A549 (cell line): ENCODE measurements around the gene PPRC1. TPM values are rescaled to one million over a fixed set of nuclear protein-coding genes. Genes with fewer than 3 reads are reported as not detected.

ENCODE experiments used
- ATAC-seq, 2 experiments: fragments of 200-7000 bp in 1 of 2; fragments of >200 bp in 1 of 2; cut with Nextera tagmentation in 1 of 2; cut with Tn5 transposase in 1 of 2; 3 replicates each; pipeline versions ENCODE4 v1.8.0 to v1.9.1; 2018 to 2020; ENCODE audit warnings: mild to moderate bottlenecking in 1 of 2, moderate library complexity in 1 of 2
- CTCF ChIA-PET: fragments of 300-600 bp; sonication (Branson Sonifier 250); formaldehyde crosslinking; extraction: SDS; loops from one replicate; lab custom pipeline; 2021; ENCODE audit warnings: antibody characterized with exemption, inconsistent platforms; lab: Yijun Ruan, JAX
- POLR2A ChIA-PET: fragments of 350-600 bp; formaldehyde crosslinking; extraction: SDS; loops from one replicate; lab custom pipeline; 2021; ENCODE audit warnings: antibody characterized with exemption, inconsistent platforms; lab: Yijun Ruan, JAX
- DNase-seq, 2 experiments: peaks; one replicate each; pipeline versions ENCODE4 v3.0.0 to v3.0.0-alpha.2; 2011 to 2016; ENCODE audit warnings: low read depth in 1 of 2, low spot score in 1 of 2
- FAIRE-seq: peaks from 2 replicates; lab custom pipeline; 2011; peaks lifted over from hg19 to GRCh38; lab: Jason Lieb, UNC
- H3K27ac ChIP-seq, 2 experiments: fragments of >200 bp; sonication (Bioruptor Twin); formaldehyde crosslinking; 3 replicates each; pipeline ENCODE4 v1.5.1; 2016 to 2017
- H3K4me1 ChIP-seq: fragments of >200 bp; sonication (Bioruptor Twin); formaldehyde crosslinking; 3 replicates; pipeline ENCODE4 v1.6.1; 2016
- H3K4me2 ChIP-seq: fragments of >200 bp; sonication (Bioruptor Twin); formaldehyde crosslinking; 3 replicates; pipeline ENCODE4 v1.6.1; 2016
- H3K4me3 ChIP-seq: fragments of >200 bp; sonication (Bioruptor Twin); formaldehyde crosslinking; 3 replicates; pipeline ENCODE4 v1.5.1; 2016
- H3K9me3 ChIP-seq: fragments of >200 bp; sonication (Bioruptor Twin); formaldehyde crosslinking; 3 replicates; pipeline ENCODE4 v1.6.1; 2016
- CBX2 ChIP-seq: fragments of 200-600 bp; sonication (generic); IDR thresholded peaks from 2 replicates; pipeline ENCODE4 v1.6.1; 2016; ENCODE audit warnings: low read depth, mild to moderate bottlenecking, borderline replicate concordance
- EHF ChIP-seq: fragments of 250-450 bp; sonication (Bioruptor Pico); IDR thresholded peaks from 2 replicates; pipeline ENCODE4 v1.5.0; 2020; ENCODE audit warnings: mild to moderate bottlenecking
- EHMT2 ChIP-seq: fragments of 200-600 bp; sonication (generic); IDR thresholded peaks from 2 replicates; pipeline ENCODE4 v1.6.1; 2016; ENCODE audit warnings: antibody characterized with exemption, low read depth, mild to moderate bottlenecking, moderate library complexity
- EP300 ChIP-seq, 2 experiments: fragments of >200 bp; sonication (Bioruptor Twin); formaldehyde crosslinking; IDR thresholded peaks; 2 replicates in 1 of 2; 3 replicates in 1 of 2; pipeline ENCODE4 v1.6.1; 2016 to 2017
- FOSL2 ChIP-seq, 2 experiments: fragments of 450-650 bp in 1 of 2; fragments of >200 bp in 1 of 2; sonication (Bioruptor Twin) in 1 of 2; formaldehyde crosslinking; IDR thresholded peaks; 2 replicates each; pipeline versions ENCODE4 v1.5.0 to v1.6.1; 2016 to 2020; ENCODE audit warnings: mild to moderate bottlenecking in 1 of 2, moderate library complexity in 1 of 2
- FOXS1 ChIP-seq: fragments of 250-450 bp; sonication (Bioruptor Pico); IDR thresholded peaks from 2 replicates; pipeline ENCODE4 v1.5.0; 2020; ENCODE audit warnings: mild to moderate bottlenecking, moderate library complexity
- HOXA7 ChIP-seq: fragments of 250-450 bp; sonication (Bioruptor Pico); IDR thresholded peaks from 2 replicates; pipeline ENCODE4 v1.5.0; 2020; ENCODE audit warnings: mild to moderate bottlenecking, moderate library complexity
- JUN ChIP-seq, 2 experiments: fragments of >200 bp; sonication (Bioruptor Twin); formaldehyde crosslinking; IDR thresholded peaks; 2 replicates in 1 of 2; 3 replicates in 1 of 2; pipeline ENCODE4 v1.6.1; 2016 to 2017
- JUNB ChIP-seq: fragments of >200 bp; sonication (Bioruptor Twin); formaldehyde crosslinking; IDR thresholded peaks from 2 replicates; pipeline ENCODE4 v1.6.1; 2016
- KDM1A ChIP-seq: fragments of 200-600 bp; sonication (generic); IDR thresholded peaks from 2 replicates; pipeline ENCODE4 v1.6.1; 2016; ENCODE audit warnings: low read depth, mild to moderate bottlenecking
- KDM5A ChIP-seq: fragments of 200-600 bp; sonication (generic); IDR thresholded peaks from 2 replicates; pipeline ENCODE4 v1.6.1; 2016; ENCODE audit warnings: antibody characterized with exemption, mild to moderate bottlenecking
- MAX ChIP-seq: IDR thresholded peaks from 2 replicates; pipeline ENCODE4 v1.6.1; 2012
- MYC ChIP-seq: IDR thresholded peaks from 2 replicates; pipeline ENCODE4 v1.6.1; 2012; ENCODE audit warnings: mild to moderate bottlenecking, inconsistent platforms, low read length, improper control_type of control experiment, borderline replicate concordance
- RARB ChIP-seq: fragments of 250-450 bp; sonication (Bioruptor Pico); IDR thresholded peaks from 2 replicates; pipeline ENCODE4 v1.8.0; 2021; ENCODE audit warnings: mild to moderate bottlenecking, moderate library complexity
- SMC3 ChIP-seq: fragments of >200 bp; sonication (Bioruptor Twin); formaldehyde crosslinking; IDR thresholded peaks from 3 replicates; pipeline ENCODE4 v1.6.1; 2018; ENCODE audit warnings: inconsistent platforms
- SREBF2 ChIP-seq: fragments of 450-650 bp; IDR thresholded peaks from 2 replicates; pipeline ENCODE4 v1.6.1; 2014; ENCODE audit warnings: mild to moderate bottlenecking, moderate library complexity
- ZNF302 ChIP-seq: fragments of 250-450 bp; sonication (Bioruptor Pico); IDR thresholded peaks from 2 replicates; pipeline ENCODE4 v1.9.0; 2021; ENCODE audit warnings: inconsistent platforms, mild to moderate bottlenecking, moderate library complexity
- WGBS: methylation state at CpG from one replicate; pipeline ENCODE4 v1.1.6; 2017; ENCODE audit errors: missing lambda C conversion rate; 5-methylcytosine and 5-hydroxymethylcytosine counted together
- polyA plus RNA-seq, 4 experiments: library from polyadenylated mRNA; depleted of rRNA in 3 of 4; stranded (reverse); fragments of >200 nt; fragmentation: RNase III in 1 of 4; extraction: RNeasy Plus Mini Kit Qiagen cat#74134 plus additional on column Dnase treatment in 1 of 4; gene quantifications; 2 replicates in 3 of 4; 3 replicates in 1 of 4; pipeline ENCODE4 v1.2.3, GENCODE V29; 2011 to 2017
- TF ChIP-seq, protein P1 (sequence below): fragments of 200-600 bp; sonication (generic); IDR thresholded peaks from 2 replicates; pipeline ENCODE4 v1.6.1; 2016; ENCODE audit warnings: antibody characterized with exemption, mild to moderate bottlenecking, moderate library complexity
- TF ChIP-seq, protein P2 (sequence below): fragments of 250-450 bp; sonication (Bioruptor Pico); IDR thresholded peaks from 2 replicates; pipeline ENCODE4 v1.5.0; 2020; ENCODE audit warnings: low read depth, mild to moderate bottlenecking, moderate library complexity

Gene PPRC1
- polyA plus RNA-seq, 2 of the 4 experiments (the other 2 are of a cell fraction): 27.0 to 44.1 TPM

DNA sequence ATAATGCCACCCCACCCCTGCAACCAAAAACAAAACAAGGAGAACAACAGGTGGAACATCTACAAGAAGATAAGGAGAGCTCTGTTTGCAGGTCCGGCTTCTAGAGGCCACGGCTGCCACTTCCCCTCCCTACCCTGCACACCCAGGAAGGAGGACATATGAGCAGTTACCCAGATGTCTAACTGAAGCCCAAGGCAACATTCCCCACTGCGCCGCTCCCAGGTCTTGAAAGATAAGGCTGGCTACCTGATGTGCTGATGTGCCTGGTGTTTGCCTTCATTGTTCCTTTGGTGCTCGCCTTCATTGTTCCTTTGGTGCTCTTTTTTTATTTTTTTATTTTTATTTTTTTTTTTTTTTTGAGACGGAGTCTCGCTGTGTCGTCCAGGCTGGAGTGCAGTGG, 46.6 kb upstream of the PPRC1 start:
- no peak for TF ChIP-seq SMC3
- no peak overlapping the region for H3K4me2 ChIP-seq
- FAIRE-seq: no peak
- ChIA-PET CTCF (interaction anchor here (0.6 to 3.2 kb wide), 4 partner anchors 14 to 60 kb away, joined by 3 to 11 read pairs (median 3); no protein-coding TSS in a partner anchor), POLR2A (no interaction called here)
- WGBS: 90% methylated on average over 8 of the region's 8 CpGs
- H3K9me3 ChIP-seq: no peaks in the 10 kb centered on the region
- ATAC-seq: no peak
- no peak overlapping the region for H3K4me3 ChIP-seq
- H3K4me1 ChIP-seq: no peaks in the 10 kb centered on the region
- DNase-seq: no peak
- H3K27ac ChIP-seq: no peak overlapping the region

DNA sequence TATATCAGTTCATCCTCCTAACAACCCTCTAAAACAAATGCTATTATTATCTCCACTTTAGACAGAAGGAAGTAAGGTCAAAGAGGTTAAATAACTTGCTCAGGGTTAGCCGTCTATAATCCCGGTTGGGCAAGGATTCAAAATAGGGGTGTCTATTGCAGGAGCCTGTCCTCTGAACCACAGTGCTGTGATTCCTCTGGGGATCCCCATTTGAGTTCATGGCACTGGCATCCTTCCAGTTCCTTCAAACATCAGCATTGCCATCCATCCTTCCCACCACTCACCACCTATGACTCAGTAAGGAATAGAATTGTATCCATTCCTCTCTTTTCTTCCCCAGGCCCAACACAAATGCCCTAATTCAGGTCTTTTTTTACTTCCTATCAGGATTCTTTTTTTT, 42.1 kb upstream of the PPRC1 start:
- ChIA-PET POLR2A (no interaction called here), CTCF (no interaction called here)
- Histone ChIP-seq H3K4me2 (no peak overlapping the region), H3K9me3 (no peaks in the 10 kb centered on the region), H3K27ac (no peak overlapping the region), H3K4me3 (no peak overlapping the region), H3K4me1 (no peaks in the 10 kb centered on the region)
- TF ChIP-seq EP300 (IDR thresholded peaks at IDR 0.05): no peak
- TF ChIP-seq RARB (CRISPR knock-in tag): no peak
- TF ChIP-seq MYC: no peak
- TF ChIP-seq JUNB: no peak
- no peak for TF ChIP-seq JUN (IDR thresholded peaks at IDR 0.05)
- no peak for TF ChIP-seq KDM1A
- TF ChIP-seq EHF (CRISPR knock-in tag): no peak
- no peak for TF ChIP-seq ZNF302 (CRISPR knock-in tag)
- no peak for TF ChIP-seq HOXA7 (CRISPR knock-in tag)
- TF ChIP-seq, protein P1, sequence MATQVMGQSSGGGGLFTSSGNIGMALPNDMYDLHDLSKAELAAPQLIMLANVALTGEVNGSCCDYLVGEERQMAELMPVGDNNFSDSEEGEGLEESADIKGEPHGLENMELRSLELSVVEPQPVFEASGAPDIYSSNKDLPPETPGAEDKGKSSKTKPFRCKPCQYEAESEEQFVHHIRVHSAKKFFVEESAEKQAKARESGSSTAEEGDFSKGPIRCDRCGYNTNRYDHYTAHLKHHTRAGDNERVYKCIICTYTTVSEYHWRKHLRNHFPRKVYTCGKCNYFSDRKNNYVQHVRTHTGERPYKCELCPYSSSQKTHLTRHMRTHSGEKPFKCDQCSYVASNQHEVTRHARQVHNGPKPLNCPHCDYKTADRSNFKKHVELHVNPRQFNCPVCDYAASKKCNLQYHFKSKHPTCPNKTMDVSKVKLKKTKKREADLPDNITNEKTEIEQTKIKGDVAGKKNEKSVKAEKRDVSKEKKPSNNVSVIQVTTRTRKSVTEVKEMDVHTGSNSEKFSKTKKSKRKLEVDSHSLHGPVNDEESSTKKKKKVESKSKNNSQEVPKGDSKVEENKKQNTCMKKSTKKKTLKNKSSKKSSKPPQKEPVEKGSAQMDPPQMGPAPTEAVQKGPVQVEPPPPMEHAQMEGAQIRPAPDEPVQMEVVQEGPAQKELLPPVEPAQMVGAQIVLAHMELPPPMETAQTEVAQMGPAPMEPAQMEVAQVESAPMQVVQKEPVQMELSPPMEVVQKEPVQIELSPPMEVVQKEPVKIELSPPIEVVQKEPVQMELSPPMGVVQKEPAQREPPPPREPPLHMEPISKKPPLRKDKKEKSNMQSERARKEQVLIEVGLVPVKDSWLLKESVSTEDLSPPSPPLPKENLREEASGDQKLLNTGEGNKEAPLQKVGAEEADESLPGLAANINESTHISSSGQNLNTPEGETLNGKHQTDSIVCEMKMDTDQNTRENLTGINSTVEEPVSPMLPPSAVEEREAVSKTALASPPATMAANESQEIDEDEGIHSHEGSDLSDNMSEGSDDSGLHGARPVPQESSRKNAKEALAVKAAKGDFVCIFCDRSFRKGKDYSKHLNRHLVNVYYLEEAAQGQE: no peak
- TF ChIP-seq MAX: no peak
- TF ChIP-seq, protein P2, sequence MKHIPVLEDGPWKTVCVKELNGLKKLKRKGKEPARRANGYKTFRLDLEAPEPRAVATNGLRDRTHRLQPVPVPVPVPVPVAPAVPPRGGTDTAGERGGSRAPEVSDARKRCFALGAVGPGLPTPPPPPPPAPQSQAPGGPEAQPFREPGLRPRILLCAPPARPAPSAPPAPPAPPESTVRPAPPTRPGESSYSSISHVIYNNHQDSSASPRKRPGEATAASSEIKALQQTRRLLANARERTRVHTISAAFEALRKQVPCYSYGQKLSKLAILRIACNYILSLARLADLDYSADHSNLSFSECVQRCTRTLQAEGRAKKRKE (CRISPR knock-in tag): no peak
- FAIRE-seq (no peak), ATAC-seq (peak in 1 of 2 experiments; percentile 30; a peak in 1 of 6 replicates), DNase-seq (no peak)
- WGBS: 71% methylated on average over 2 of the region's 2 CpGs

DNA sequence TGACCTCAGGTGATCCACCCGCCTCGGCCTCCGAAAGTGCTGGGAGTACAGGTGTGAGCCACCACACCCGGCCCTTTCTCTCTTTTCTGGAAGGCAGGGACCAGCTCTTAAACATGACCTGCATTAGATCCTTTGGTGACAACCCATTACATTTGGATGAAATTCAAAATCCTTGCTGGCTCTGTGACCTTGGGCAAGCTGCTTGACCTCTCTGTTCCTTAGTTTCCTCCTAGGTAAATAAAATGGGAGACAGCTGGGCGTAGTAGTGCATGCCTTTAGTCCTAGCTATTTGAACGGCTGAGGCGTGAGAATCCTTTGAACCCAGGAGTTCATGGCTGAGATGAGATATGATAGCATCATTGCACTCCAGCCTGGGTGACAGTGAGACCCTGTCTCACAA, 36.4 kb upstream of the PPRC1 start:
- ChIA-PET CTCF (interaction anchor here (0.6 to 3.7 kb wide), 4 partner anchors 13 to 260 kb away, joined by 3 to 17 read pairs (median 4); no protein-coding TSS in a partner anchor), POLR2A (no interaction called here)
- Histone ChIP-seq H3K4me3 (no peak overlapping the region), H3K4me1 (no peaks in the 10 kb centered on the region), H3K27ac (no peak overlapping the region), H3K9me3 (no peaks in the 10 kb centered on the region), H3K4me2 (no peak overlapping the region)
- TF ChIP-seq ZNF302 (CRISPR knock-in tag) (no peak), KDM5A (no peak), EHMT2 (no peak), KDM1A (no peak), FOSL2 (IDR thresholded peaks at IDR 0.05) (no peak), FOSL2 (CRISPR knock-in tag; IDR thresholded peaks at IDR 0.05) (no peak), CBX2 (no peak), MAX (no peak), FOXS1 (no peak), SREBF2 (no peak), JUN (IDR thresholded peaks at IDR 0.05) (no peak)
- FAIRE-seq: no peak
- DNase-seq: no peak
- 95% methylated on average over 7 of the region's 7 CpGs for WGBS
- no peak for ATAC-seq
